Lung (tissue), 12 donors: ENCODE results near the gene GRIA1. TPM values are rescaled to one million over a fixed set of nuclear protein-coding genes. Genes with fewer than 3 reads are reported as not detected.

Experiments used
- ATAC-seq: fragments of 200-7000 bp; cut with Tn5 transposase; one replicate; pipeline ENCODE4 v1.9.1; 2020; ENCODE audit warnings: moderate number of reproducible peaks; ENCODE audit not compliant: insufficient read depth, low FRiP score
- DNase-seq, 3 donors: peaks; one replicate each; pipeline ENCODE4 v3.0.0-alpha.2; 2013 to 2017
- H3K27ac ChIP-seq, 2 donors: one replicate each; pipeline ENCODE4 v1.5.1; 2013; ENCODE audit warnings: mild to moderate bottlenecking in 2 of 2, moderate library complexity in 2 of 2, control low read depth in 1 of 2, inconsistent platforms in 1 of 2, low read depth in 1 of 2, low read length in 1 of 2
- H3K27me3 ChIP-seq, 3 donors: one replicate each; pipeline ENCODE4 v1.5.1; 2013; ENCODE audit warnings: low read length in 2 of 3; ENCODE audit not compliant: control insufficient read depth in 3 of 3, insufficient read depth in 3 of 3
- H3K36me3 ChIP-seq, 4 donors: one replicate each; pipeline ENCODE4 v1.5.1; 2013; ENCODE audit warnings: low read length in 4 of 4, mild to moderate bottlenecking in 1 of 4, moderate library complexity in 1 of 4; ENCODE audit not compliant: control insufficient read depth in 4 of 4, insufficient read depth in 4 of 4
- H3K4me1 ChIP-seq, 5 donors: one replicate each; pipeline ENCODE4 v1.5.1; 2013; ENCODE audit warnings: low read length in 5 of 5, mild to moderate bottlenecking in 2 of 5, moderate library complexity in 1 of 5; ENCODE audit not compliant: control insufficient read depth in 5 of 5, insufficient read depth in 5 of 5
- H3K4me3 ChIP-seq: one replicate; pipeline ENCODE4 v1.5.1; 2013; ENCODE audit warnings: mild to moderate bottlenecking, control low read depth, moderate library complexity
- H3K9ac ChIP-seq, 2 donors: one replicate each; pipeline ENCODE4 v1.5.1; 2013; ENCODE audit warnings: low read length in 2 of 2, control low read depth in 1 of 2; ENCODE audit not compliant: insufficient read depth in 1 of 2
- H3K9me3 ChIP-seq, 4 donors: one replicate each; pipeline ENCODE4 v1.5.1; 2013; ENCODE audit warnings: low read length in 3 of 4, mild to moderate bottlenecking in 1 of 4, moderate library complexity in 1 of 4; ENCODE audit not compliant: control insufficient read depth in 4 of 4, insufficient read depth in 3 of 4
- WGBS, 2 donors: extraction: QIAGEN DNeasy Blood & Tissue Kit; methylation state at CpG; one replicate each; pipeline ENCODE4 v1.1.7; 2013; 5-methylcytosine and 5-hydroxymethylcytosine counted together
- polyA plus RNA-seq, 2 donors: library from polyadenylated mRNA; stranded (reverse); fragments of 200-250 nt; gene quantifications; one replicate each; pipeline ENCODE4 v1.2.1, GENCODE V29; 2013
- total RNA-seq, 2 donors: library from RNA; depleted of rRNA in 1 of 2; stranded (reverse); fragments of >200 nt in 1 of 2; gene quantifications; one replicate each; pipeline ENCODE4 v1.2.1, GENCODE V29; 2014 to 2021
- TF ChIP-seq, protein P1 (sequence below): IDR thresholded peaks from 2 replicates; pipeline ENCODE4 v1.5.1; 2012; ENCODE audit warnings: mild to moderate bottlenecking; ENCODE audit errors: control extremely low read depth, extremely low read depth
- donor health status: control.
- donor health status: control.
- donor health status: Bipolar disorder and iron deficiency.
- donor health status: healthy.
- donor health status: DM: yes; HTN: yes; CAD: no.

Gene GRIA1
- total and polyA plus RNA-seq, 4 donors = 1.1 to 12.5 (median 2.0) TPM

DNA sequence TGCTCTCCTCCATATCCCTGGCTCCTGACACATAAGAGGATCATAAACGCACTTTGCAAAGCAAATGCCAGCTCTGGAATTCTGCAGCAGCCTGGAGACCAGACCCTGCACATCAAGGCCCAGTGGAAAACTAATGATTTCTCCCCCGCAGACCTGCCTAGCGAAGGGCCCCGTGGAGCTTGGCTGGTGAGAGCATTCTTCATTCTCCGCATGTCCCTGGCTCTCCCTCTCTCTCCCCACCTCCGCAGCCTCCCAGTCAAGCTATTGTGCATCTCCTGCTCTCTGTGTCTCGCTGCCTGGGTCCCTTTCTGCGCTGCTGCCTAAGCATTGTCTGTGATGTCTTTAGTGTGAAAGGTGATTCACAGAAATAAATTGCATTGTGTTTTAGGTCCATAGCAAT is 46.7 kb downstream of the GRIA1 start:
- no peaks in the 10 kb centered on the region for H3K36me3 ChIP-seq
- H3K27ac ChIP-seq = no peak overlapping the region
- DNase-seq = no peak
- H3K9me3 ChIP-seq = no peaks in the 10 kb centered on the region
- no peak overlapping the region for H3K4me3 ChIP-seq
- TF ChIP-seq, protein P1, sequence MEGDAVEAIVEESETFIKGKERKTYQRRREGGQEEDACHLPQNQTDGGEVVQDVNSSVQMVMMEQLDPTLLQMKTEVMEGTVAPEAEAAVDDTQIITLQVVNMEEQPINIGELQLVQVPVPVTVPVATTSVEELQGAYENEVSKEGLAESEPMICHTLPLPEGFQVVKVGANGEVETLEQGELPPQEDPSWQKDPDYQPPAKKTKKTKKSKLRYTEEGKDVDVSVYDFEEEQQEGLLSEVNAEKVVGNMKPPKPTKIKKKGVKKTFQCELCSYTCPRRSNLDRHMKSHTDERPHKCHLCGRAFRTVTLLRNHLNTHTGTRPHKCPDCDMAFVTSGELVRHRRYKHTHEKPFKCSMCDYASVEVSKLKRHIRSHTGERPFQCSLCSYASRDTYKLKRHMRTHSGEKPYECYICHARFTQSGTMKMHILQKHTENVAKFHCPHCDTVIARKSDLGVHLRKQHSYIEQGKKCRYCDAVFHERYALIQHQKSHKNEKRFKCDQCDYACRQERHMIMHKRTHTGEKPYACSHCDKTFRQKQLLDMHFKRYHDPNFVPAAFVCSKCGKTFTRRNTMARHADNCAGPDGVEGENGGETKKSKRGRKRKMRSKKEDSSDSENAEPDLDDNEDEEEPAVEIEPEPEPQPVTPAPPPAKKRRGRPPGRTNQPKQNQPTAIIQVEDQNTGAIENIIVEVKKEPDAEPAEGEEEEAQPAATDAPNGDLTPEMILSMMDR = no peak
- WGBS, 2 donors = 89 to 92% methylated on average over 8 of the region's 8 CpGs
- no peak for ATAC-seq
- H3K27me3 ChIP-seq = no peaks in the 10 kb centered on the region
- no peak overlapping the region for H3K9ac ChIP-seq
- H3K4me1 ChIP-seq = no peaks in the 10 kb centered on the region

DNA sequence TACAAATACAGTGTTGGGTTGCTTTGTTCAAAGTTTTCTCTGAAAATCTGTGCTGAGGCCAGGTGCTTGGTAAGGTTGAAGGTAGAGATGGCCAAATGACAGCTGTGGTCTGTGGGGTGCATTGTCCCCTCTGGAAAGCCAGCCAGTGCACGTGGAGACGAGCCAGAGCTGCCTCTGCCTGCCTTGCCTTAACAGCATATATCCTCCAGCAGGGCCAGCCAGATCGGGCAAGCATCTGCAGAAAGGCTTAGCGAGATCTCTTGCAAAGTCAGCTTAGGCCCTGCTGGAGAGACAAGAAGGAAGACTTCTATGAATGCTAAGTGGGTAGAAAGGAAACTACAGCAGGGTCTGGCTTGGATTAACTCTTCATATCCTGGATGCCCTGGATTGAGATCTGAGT is 49.5 kb downstream of the GRIA1 start:
- no peaks in the 10 kb centered on the region for H3K9me3 ChIP-seq
- H3K9ac ChIP-seq = no peak overlapping the region
- 78 to 91% methylated on average over 4 of the region's 4 CpGs for WGBS, 2 donors
- no peak overlapping the region for H3K4me3 ChIP-seq
- no peaks in the 10 kb centered on the region for H3K27me3 ChIP-seq
- H3K36me3 ChIP-seq = no peaks in the 10 kb centered on the region
- H3K4me1 ChIP-seq = no peaks in the 10 kb centered on the region
- DNase-seq (no peak), ATAC-seq (no peak)
- TF ChIP-seq, protein P1 = no peak
- H3K27ac ChIP-seq = no peak overlapping the region

DNA sequence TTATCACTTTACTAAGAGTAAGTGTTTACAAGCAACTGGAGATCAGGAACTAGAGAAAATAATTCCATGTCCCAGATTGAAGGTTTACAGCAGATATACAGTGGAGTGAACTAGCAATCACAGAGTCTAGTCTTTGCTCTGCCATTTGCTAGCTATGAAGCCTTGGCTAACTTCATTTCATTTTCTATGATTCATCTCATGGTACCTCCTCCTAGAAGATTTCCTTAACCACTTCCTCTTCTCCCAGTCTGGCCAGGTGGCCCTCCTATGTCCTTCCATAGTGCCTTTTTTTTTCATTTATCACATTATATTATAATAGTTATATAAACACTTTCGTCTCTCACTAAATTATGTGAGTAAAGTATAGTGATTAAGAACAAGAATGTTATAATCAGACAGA is 52.1 kb downstream of the GRIA1 start:
- H3K4me1 ChIP-seq = peaks cover 0 to 4% (median 0%) of the 10 kb centered on the region in 5 donors
- no peak overlapping the region for H3K9ac ChIP-seq
- no peaks in the 10 kb centered on the region for H3K27me3 ChIP-seq
- no peaks in the 10 kb centered on the region for H3K36me3 ChIP-seq
- ATAC-seq (no peak), DNase-seq (no peak)
- WGBS, 2 donors = 76 to 83% methylated on average over 1 of the region's 1 CpG
- TF ChIP-seq, protein P1 = no peak
- no peaks in the 10 kb centered on the region for H3K9me3 ChIP-seq
- H3K4me3 ChIP-seq = no peak overlapping the region
- H3K27ac ChIP-seq = no peak overlapping the region

DNA sequence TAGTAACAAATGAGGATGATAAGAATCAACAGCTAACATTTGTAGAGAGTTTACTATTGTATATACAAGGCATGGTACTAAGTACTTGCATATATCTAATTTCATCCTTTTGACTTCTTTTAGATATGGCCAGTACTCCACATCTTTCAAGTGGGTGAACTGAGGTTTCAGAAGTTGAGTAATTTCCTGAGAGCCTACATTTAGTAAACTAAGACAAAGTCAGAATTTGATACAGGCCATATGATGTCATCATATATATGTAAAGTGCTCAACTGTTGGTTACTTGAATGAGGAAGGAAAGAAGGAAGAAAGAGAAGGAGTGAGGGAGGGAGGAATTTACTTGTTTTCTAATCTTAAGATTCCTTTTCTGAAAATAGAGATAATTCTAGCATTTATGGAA is 52.8 kb downstream of the GRIA1 start:
- no peak overlapping the region for H3K9ac ChIP-seq
- H3K4me1 ChIP-seq = peaks cover 0 to 4% (median 0%) of the 10 kb centered on the region in 5 donors
- no peak overlapping the region for H3K4me3 ChIP-seq
- H3K27me3 ChIP-seq = no peaks in the 10 kb centered on the region
- DNase-seq = no peak
- TF ChIP-seq, protein P1 = no peak
- no peaks in the 10 kb centered on the region for H3K9me3 ChIP-seq
- no peak for ATAC-seq
- H3K27ac ChIP-seq = no peak overlapping the region
- H3K36me3 ChIP-seq = no peaks in the 10 kb centered on the region
